Raji (cell line): ENCODE data around the gene ADRA2A.

Experiments used
- POLR2A ChIP-seq: IDR thresholded peaks from 2 replicates; pipeline ENCODE4 v1.6.1; 2011; ENCODE audit warnings: low read depth, low read length, control low read depth; ENCODE audit not compliant: insufficient read depth

The ADRA2A gene

GRCh38 chr10:111076682-111077478, at the start of gene ADRA2A:
Gene ADRA2A (plus strand): TSS chr10:111077029. CDS start chr10:111077997, 968 bp downstream.
- TF ChIP-seq POLR2A, result no peak

GRCh38 chr10:111030042-111030750, 46.6 kb upstream of the ADRA2A start:
- no peak for TF ChIP-seq POLR2A

DNA sequence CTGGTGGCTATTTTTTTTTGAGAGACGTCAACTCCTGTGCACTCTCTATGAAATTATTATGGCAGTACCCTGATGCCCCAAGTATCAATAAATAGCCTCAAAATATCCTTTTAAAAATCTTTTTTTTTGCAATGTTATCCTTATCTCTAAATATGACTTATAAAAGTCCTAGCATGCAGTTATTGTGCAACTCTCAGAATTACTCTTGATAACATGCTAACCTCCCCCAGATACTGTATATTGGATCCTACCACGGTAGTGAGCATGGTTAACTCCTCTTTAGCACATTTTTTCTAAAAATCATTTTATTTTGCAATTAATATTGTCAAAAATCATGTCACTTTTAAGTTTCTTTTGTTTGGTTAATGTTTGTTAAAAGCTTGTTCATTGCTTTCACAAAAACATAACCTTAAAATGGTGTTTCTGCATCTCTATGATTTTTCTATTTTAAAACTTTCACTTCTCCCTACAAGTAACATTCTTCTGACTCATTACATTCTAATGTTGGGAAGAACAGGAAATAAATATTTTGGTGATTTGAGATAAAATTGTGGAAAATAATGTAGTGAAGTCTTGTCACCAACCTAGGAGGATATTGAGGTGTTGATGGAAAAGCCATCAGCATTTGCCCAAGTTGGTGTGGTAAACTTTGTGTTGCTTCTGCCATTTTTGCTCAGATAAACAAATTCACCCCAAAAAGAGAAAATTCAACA, 42.1 kb upstream of the ADRA2A start:
- no peak for TF ChIP-seq POLR2A

- TF ChIP-seq POLR2A, result no peak
Measured at GRCh38 chr10:111035542-111035941, 41.3 kb upstream of the ADRA2A start.

DNA sequence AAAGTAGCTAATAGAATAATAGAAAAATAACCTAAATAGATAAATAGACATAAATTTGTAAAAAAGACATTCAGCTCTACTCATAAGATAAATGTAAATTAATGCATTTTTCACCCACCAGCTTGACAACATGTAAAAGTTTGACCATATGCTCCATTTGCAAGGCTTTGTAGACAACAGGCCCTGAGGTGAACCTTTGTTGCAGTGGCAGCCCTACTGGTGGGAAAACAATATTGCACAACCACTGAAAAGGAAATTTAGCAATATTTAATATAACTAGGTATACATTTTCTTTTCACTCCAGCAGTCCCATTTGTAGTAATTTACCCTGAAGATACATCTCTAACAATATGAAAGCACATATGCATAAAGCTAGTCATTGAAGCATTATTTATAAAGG, 39.0 kb upstream of the ADRA2A start:
- no peak for TF ChIP-seq POLR2A

DNA sequence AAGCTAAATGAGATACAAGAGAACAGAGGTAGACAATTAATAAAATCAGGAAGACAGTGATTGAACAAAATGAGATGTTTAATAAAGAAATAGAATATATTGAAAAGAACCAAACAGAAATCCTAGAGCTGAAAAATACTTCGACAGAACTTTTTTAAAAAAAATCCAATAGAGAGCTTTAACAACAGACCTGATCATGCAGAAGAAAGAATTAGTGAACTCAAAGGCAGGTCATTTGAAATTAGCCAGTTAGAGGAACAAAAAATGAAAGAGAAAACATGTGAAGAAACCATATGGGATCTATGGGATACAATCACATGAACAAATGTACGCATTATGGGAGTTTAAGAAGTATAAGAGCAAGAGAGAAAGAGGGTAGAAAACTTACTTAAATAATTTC, 37.3 kb upstream of the ADRA2A start:
- TF ChIP-seq POLR2A, result no peak

DNA sequence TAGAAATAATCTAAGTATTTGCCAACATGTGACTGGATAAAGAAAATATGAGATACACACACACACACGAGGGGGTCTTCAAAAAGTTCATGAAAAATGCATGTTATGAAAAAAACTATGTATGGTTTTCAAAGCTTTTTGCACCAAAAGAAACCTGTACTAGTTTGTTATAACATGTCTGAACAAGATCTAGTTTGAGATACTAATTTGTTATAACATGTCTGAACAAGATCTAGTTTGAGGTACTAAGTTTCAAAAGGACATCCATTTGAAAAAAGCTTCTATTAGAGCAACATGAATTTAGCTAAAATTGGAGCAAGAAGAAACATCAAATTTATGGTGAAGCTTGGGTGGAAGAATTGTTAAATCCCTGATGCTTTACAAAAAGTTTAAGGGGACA, 19.8 kb upstream of the ADRA2A start:
- TF ChIP-seq POLR2A, result no peak

DNA sequence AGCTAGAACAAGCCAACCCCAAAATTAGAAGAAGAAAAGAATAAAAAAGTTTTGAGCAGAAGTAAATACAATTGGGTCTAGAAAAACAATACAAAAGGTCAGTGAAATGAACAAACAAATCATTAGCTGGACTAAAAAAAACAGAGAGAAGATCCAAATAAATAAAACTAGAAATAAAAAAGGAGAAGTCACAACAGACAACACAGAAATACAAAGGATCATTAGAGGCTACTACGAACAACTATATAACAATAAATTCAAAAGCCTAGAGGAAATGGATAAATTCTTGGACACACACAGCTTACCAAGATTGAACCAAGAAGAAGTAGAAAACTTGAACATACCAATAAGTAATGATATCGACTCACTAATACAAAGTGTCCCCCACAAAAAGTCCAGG, 13.4 kb upstream of the ADRA2A start:
- no peak for TF ChIP-seq POLR2A

DNA sequence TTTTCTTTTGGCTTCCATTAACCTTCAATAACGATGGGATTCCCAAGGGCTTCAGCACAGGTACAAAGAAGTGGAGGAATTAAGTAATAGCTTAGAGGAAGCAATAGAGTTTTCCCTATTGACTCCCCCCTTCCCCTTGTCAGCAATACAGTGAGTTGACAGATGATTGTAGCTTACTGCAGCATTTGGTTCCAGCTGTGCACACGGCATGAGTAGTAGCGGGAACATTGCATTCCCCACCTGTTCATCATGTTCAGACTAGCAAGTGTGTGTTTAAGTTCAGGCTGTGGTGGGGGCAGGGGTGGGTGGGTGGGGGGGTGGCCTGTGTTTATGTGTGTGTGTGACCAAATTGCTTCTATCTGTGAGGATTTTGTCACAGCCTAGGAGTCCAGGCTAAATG, 4.6 kb upstream of the ADRA2A start:
- TF ChIP-seq POLR2A, result no peak

GRCh38 chr10:111075577-111076185, 1.1 kb upstream of the ADRA2A start:
- no peak for TF ChIP-seq POLR2A

GRCh38 chr10:111076191-111076681, 593 bp upstream of the ADRA2A start:
- no peak for TF ChIP-seq POLR2A

DNA sequence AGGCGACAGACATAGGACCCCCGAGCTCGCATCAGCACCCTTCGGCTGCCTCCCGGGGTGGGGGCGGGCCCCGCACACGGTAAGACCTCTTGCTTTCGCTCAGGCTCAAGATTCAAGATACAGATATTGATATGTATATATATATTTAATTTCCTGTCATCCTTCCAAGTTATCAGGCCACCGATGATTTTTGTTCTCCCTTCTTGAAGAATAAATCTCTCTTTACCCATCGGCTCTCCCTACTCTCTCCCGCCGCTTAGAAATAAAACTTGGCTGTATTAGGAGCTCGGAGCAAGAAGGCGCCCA, 603 bp downstream of the ADRA2A start:
- TF ChIP-seq POLR2A, result no peak

DNA sequence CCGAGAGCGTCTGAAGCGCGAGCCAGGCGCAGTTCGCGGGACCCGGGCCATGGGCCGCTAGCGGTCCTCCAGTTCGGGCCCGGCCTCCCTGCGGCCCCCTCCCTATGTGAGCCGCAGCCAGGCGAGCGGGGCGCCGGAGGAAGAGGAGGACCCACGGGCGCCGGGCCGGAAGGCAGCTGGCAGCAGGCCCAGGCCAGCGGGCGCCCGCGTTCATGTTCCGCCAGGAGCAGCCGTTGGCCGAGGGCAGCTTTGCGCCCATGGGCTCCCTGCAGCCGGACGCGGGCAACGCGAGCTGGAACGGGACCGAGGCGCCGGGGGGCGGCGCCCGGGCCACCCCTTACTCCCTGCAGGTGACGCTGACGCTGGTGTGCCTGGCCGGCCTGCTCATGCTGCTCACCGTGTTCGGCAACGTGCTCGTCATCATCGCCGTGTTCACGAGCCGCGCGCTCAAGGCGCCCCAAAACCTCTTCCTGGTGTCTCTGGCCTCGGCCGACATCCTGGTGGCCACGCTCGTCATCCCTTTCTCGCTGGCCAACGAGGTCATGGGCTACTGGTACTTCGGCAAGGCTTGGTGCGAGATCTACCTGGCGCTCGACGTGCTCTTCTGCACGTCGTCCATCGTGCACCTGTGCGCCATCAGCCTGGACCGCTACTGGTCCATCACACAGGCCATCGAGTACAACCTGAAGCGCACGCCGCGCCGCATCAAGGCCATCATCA, 1.1 kb downstream of the ADRA2A start:
- no peak for TF ChIP-seq POLR2A

GRCh38 chr10:111078505-111079185, 1.8 kb downstream of the ADRA2A start:
- TF ChIP-seq POLR2A, result no peak
